HG03571 (cell line): Measurements from ENCODE around the gene TDRD9.

Experiments used
- ATAC-seq: cut with Tn5 transposase; IDR thresholded peaks from one replicate; pipeline ENCODE4 v1.9.1; 2021; ENCODE audit not compliant: unreplicated experiment

The TDRD9 gene

DNA sequence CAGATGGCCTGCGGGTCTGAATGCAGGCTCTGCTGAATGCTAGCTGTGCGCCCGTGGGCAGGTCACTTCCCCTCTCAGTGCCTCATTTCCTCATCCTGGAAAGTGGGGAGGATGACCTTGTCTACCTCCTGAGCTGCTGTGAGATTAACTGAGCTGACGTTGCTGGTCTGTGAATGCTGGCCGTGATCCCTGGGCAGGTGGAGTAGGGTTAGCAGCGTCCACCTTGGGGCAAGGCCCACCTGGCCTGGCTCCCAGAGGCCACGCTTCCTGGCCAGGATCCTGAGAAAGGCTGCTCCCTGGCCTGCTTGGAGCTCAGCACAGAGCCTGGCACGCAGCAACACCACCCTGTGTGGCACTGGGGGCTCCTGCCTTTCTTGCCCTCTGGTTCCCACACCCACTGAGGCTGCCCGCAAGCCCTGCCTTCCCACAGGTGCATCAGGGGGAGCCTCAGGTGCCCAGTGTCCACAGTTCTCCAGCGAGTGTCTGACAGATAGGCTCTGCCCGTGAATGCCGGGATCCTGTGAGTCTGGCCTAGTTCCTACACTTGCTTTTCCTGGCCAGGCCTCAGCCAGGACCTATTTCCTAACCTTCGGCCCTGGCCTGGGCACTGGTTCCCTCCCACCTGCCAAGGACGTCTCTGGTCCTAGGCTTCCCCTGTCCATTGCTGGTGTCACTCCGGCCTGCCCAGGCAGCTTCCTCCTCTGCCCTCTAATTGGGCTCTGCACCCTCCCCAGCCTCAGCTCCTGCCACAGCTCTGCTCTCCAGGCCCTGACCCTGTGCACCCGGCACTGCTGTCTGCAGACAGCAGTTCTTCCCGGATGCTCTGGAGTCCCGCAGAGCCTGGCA lies 37.2 kb upstream of the TDRD9 start:
- no peak for ATAC-seq

DNA sequence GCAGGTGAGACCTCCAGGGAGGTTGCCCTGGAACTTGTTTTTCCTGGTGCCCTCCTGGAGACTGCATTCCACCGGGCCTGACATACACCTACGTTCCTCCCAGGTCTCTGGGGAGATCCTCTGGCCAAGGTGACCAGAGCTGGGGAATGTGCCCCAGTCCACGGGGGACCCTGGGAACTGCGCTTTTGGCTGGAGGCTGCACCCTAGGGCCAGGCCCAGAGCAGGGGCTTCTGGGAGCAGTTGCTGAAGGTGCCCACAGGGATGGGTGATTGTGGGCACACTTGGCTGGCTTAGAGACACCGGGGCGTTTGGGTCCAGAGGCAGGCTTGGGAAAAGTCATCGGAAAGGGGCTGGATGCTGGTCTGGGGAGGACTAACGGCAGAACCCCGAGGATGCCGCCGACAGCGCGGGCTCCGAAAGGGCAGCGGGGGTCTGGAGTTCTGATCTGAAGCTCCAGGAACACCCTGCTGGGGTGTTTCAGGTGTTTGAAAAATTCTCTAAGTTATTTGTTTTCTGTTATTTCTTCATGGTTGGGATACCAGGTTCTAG lies 36.5 kb upstream of the TDRD9 start:
- no peak for ATAC-seq

DNA sequence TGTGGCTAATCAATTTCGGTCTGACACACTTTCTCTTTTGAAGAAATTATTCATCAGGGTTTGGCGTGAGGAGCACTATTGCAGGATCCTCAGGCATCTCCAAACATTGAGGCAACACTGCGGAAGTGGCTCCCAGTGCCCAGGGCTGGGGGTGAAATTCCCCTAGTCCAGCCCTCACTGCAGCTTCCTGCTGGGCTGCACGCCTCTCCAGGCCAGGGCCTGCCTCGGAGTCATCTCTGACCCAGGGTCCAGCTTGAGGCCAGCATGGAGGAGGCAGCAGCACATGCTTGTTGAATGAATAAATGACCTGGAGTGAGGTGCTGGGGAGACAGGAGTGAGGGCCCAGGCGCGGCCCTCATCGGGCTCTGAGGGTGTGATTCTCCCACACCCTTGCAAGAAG lies 36.0 kb upstream of the TDRD9 start:
- ATAC-seq = no peak

DNA sequence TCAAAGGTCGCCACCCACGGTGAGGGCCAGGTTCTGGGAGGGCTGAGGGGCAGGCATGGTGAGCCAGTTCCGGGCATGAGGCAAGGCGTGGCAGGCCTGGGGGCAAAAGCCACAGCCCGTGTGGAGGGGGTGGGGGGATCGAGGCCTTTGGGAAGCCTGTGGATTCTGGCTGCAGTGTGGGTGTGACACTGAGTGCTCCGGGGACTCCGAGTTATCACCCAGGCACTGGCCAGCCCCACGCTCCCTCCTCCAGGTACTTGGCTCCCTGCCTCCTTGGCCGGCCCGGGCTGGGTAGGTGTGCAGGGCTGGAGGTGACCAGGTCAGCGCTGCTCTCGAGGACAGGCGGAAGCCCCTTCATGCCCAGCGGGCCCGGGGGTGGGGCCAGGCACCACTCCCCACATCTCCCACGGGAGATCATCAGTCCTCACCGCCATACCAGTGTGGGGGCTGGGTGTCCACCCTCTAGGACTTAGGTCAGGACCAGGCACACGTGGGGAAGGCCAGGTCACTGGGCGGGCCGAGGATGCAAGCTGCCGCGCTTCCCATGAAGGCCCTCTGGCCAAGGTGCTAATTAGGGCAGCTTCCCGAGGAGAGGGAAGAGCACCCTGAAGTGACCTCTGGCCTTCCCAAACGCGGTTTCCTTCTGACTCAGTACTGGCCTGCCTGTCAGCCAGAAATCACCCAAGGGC lies 34.1 kb upstream of the TDRD9 start:
- no peak for ATAC-seq

DNA sequence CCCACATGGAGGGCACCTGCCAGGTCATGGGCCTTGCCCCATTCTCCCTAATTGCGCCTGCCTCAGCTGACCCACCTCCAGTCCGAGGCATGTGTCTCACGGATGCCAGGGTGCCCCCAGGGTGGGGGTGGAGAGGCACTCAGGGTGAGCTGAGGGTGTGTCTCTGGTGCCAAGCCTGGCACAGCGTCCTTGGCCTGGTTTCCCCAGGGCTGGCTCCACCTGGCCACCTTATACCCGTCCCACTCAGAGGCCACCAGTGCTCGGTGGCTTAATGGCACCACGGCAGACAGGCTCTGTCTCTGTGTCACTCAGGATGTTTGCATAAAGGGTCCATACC lies 33.6 kb upstream of the TDRD9 start:
- ATAC-seq = no peak

DNA sequence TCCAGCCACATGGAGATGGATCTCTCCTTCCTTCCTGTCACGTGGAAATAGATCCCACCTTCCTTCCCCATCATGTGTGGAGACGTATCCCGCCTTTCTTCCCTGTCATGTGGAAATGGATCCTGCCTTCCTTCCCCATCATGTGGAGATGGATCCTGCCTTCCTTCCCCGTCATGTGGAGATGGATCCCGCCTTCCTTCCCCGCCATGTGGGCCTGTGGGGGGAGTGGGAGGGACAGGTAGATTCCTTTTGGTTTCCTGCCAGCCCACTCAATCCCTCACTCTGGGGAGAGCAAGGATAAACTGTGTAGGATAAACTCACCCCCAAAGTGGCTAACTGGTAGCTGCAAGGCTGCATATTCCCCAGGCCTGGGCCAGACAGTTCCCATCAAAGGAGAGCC lies 31.7 kb upstream of the TDRD9 start:
- ATAC-seq = no peak

DNA sequence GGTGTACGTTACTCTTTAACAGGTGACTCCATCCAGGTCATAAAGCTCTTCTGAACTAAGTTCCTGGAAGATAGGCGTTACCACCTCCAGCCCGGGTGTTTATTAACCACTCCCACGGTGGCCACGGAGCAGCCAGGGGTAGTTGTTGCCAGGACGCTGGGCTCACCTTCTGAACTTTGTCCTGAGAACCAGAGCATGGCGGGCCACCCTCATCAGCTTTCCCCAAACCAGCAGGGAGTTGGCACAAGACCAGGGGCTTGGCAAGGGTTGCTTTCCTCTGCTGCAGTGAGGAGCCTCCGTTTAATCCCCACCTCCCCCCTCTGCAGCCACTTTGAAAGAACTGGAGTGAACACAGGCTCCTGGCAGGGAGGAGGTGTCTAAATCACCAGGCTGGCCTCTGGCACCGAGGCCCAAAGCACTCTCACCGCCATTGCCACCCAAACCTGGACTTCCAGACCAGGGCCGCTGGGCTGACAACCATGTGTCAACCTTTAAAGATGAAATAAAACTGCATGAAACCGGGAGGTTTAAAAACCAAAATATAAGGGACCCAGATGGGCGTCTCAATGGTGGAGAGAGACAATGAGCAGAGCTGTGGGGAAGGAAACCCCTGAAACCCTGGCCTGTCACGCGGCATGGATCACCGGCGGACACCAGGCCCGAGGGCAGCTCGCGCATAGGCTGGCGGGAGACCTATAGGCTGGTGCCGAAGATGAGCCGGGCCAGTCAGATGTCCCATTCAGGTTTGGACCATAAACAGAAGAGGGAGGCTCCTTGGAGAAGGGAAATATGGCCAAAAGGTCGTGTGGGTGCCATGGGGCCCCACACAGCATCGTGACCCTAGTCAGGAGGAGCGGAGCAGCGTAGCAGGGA lies 30.9 kb upstream of the TDRD9 start:
- no peak for ATAC-seq

DNA sequence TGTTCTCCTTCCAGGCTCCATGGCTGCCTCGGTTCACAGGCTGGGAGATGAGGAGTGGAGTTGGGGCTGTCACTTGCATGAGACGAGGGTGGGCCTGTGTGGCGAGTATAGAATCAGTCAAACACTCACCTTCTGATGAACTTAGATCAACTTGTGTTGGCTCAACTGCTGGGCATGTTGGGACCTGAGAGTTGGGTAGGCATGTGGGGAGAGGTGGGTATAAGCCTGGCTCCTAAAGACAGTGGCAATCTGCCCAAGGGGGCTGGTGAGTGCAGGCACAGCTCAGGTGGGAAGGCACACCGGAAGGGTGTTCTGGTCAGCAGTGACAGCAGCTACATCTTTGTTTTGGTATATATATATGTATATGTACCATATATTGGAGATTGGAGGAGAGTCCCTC lies 30.1 kb upstream of the TDRD9 start:
- ATAC-seq = no peak

DNA sequence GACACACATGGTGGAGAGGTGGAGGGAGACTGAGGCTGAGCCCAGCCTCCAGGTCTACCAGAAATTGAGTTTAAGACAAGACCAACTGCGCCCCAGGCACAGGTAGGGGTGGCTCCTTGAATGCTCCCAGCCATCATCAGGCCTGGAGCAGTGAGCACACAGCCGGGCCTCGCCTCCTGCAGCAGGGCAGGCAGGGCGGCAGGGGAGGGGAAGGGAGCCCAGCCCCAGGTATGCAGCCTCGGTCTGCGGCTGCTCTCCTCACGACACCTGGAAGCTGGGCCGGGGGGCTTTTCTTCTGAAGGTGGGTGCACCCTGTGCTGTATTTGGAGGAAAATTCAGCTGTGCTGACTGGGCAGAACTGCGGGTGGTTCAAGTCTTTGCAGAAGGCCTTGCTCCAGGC lies 29.5 kb upstream of the TDRD9 start:
- no peak for ATAC-seq

DNA sequence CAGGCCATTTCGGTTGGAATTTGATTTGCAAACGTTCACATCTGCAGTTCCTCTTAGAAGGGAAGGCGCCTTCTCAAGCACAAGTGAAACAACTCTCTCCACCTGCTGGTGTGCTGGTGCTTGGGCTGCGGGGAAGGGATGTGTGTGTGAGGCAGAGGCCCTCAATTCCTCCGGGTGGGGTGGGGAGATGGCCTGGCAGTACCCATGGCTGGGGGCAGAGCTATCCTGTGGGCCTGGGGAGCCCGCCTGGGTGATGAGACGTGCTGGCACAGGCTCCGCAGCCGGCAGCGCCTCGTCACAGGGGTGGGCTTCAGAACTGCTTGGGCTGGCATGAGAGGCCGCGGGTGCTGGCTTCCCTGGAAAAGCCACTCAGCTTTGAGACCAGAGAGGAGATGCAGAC lies 28.9 kb upstream of the TDRD9 start:
- ATAC-seq = no peak

DNA sequence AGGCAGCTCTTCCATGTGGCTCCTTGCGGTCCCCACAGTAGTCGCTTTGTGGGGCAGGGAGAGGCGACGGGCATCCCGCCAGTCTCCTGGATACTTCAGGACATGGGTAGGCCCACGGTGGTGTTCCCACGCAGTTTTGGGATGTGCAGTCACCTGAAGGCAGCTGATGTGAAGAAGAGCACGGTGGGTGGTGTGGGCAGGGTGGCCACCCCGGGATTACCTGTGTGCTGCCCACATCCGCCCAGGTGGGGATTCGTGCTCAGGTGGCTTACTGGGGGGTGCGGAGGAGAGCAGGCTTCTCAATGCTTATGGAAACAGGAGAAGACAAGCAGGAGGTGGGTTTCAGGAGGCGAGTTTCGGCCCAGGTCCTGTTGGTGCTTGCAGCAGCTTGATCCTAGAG lies 28.4 kb upstream of the TDRD9 start:
- no peak for ATAC-seq

DNA sequence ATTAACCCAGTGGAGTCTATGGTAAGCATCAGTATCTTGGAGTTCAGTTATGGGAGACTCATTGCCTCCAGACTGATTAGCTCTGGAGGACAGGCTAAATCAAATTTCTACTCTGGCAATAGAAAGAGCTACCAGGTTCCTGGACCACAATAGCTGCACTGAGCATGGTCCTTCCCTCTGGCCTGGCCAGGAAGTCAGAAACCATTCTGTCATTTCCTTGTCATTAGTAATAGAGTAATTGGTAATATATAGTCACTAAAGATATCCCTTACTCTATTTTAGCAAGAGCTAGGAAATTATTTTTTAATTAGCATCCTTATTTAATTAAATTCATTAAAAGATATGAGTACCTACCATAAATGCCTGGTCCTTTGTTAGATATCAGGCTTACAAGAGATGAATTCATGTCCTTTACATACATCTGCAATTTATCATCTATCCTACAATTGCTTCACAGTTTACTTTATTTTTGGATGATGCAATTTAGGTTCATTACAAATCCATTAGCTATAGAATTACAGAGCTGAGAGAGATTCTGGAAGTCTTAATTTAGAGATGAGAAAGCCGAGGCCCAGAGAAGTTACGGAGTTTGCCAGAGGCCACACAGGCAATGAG lies 23.7 kb upstream of the TDRD9 start:
- no peak for ATAC-seq

DNA sequence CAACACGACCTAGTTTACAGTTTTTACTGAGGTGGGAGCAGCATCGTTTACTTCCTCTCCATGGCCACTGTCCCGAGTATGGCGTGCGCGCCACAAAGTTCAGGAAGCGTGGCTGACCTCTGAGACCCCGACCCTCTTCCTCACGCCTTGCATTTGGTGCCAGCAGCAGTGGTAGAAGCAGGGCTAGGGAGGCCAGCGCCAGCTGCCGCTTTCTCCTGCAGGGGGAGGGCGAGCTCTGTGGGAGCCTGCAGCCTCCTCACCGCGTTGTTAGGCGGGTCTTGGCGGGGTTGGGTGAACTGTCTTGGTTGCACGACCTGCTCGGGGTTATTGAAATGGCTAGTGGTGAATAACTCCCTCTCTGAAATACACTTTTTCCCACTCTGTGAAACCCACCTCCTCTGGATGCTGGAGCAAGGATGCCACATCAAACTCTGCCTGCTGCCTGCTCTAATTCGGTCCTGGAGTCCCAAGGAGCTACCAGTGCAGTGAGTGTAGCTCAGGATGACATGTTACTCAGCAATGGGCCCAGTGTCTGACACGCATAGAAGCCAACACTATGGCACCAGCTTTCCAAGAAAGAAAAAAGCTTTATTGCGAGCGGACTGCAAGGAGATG lies 22.3 kb upstream of the TDRD9 start:
- ATAC-seq = no peak

DNA sequence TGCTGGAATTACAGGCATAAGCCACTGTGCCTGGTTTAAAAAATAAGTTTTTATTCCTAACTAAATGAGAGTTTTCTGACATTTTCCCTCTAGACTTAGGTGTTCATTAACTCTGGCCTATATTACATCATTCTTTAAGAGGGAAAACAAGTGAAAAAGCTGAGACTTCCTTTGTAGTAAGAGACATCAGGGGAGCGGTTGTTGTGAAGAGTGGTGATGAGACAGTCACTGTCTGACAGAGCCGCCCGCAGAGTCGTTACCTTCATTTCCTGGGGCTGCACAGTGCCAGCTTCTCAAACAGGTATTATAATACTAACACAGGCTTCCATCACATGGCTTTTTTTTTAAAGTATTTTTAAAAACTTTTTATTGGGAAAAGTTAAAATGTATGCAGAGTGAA lies 19.7 kb upstream of the TDRD9 start:
- ATAC-seq = no peak

DNA sequence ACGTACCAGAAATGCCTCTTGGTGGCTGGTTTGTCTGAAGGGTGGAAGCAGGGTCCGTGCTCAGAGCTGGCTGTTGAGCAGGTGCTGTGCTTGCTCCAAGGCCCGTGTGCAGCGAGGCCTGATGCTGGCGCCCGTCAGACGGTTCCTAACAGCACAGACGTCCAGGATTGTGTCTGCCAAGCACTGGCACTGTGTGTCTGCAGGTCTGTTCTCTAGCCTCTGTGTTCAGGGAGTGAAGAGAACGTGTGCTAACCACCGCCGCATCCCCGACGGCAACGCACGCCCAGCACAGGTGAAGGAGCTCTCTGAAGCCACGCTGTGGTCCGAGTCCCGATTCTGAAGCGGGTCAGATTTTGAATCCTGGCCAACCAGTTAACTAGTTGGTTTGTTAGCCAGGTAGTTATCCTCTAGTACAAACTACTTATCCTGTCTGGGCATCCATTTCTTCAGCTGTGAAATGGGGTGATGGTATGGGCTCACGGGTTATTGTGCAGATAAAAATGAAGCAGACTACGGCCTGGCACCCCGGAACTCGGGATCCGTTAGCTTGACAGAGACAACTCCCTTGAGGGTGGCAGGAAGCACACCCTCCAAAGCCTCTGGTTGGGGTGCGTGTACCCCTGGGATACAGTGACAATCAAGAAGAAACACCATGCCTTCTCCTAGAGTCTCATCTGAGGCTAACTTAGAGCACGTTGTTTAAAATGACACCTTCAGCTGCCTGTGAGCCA lies 18.6 kb upstream of the TDRD9 start:
- no peak for ATAC-seq

DNA sequence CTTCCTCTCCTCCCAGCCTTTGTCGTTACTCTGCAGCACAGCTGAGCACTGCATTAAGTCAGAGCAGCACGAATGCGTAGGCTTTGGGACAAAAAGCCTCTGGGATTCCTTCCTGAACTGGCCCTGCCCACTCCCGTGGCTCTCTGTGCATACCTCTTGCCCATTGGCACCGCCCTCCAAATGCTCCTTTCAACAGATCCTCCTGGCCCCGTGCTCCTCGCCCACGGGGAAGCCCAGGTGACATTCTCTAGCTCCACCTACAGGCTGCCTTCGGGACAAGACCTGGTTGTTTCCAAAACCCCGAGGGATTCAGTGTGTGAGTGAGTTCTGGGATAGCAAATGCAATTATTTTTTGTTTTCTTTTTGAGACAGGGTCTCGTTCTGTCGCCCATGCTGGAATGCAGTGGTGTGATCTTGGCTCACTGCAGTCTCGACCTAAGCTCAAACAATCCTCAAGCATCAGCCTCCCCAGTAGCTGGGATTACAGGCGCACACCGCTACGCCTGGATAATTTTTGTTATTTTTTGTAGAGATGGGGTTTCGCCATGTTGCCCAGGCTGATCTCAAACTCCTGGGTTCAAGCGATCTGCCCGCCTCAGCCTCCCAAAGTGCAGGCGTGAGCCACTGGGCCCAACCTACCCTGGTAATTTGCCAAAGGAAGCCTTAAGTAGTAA lies 17.9 kb upstream of the TDRD9 start:
- no peak for ATAC-seq

DNA sequence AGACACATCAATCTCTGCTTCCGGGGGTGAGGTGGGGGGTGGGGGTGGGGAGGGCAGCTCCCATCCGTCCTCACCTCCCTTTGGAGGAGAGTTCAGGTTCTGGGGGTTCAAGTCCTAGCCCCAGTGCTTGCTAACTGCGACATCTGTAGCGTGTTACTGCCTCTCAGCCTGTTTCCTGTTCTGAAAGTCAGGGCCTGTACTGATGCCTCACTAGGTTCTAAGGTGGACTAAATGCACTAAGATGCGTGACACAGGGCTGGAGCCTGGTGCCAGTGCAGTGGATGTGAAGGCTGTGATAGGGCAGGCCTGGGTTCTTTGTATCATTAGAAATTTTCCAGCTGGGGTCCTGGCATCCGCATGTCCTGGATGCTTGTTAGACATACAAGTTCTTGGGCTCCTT lies 17.3 kb upstream of the TDRD9 start:
- ATAC-seq = no peak

DNA sequence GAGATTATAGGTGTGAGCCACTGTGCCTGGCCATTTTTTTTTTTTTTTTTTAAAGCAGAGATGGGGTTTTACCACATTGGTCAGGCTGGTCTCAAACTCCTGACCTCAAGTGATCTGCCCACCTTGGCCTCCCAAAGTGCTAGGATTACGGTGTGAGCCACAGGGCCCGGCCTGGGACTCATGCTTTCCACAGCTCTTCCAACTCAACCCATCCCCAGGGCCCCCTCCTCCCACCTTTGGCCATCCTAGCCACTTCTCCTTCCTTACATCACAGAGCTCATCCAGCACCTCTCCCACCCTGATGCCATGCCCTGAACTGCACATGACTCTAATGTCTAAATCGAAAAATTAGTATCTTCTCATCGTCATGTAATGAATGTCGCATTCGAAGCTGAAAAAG lies 12.6 kb upstream of the TDRD9 start:
- no peak for ATAC-seq

DNA sequence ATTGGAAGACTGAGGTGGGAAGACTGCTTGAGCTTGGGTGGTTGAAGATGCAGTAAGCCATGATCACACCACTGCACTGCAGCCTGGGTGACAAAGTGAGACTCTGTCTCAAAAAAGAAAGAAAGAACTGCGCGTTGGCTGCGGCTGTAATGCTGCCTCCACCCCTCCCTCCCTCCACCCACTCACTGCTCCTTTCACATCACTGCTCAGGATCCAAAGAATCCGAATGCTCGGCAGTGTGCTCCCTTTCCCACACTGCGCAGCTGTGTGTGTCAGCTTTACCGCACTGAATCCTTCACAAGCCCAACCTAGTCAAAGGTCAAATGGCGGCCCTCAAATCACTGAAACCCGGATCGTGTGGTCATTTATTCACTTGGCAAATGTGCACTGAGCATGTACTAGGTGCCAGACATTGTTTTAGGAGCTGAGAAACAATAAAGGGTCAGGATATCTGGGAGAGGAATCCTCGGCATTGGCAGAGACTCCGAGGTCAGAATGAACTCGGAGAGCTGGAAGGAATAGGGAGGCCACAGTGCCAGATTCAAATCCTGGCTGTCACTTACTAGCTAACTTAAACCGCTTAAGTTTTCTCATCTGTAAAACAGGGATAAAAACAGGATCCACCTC lies 11.5 kb upstream of the TDRD9 start:
- no peak for ATAC-seq
